NCI-H1417 treated with DMSO at 0.1 percent for 48 hours (cell line): ENCODE data around the gene XRCC1.
"Not testable (repeated sequence)": the region's sequence is repeated elsewhere in the genome, so short reads cannot be mapped to it uniquely, and the experiment has no call there.

Source experiments
- DNase-seq: peaks from one replicate; lab custom pipeline; 2025; lab: John Stamatoyannopoulos, UW

The XRCC1 gene

GRCh38 chr19:43575955-43576878 lies 890 bp upstream of the XRCC1 start:
- DNase-seq = peak; percentile 15

GRCh38 chr19:43574424-43575155 lies 737 bp downstream of the XRCC1 start:
- no peak for DNase-seq

GRCh38 chr19:43572171-43572588 lies 3.1 kb downstream of the XRCC1 start:
- no peak for DNase-seq

GRCh38 chr19:43570174-43570791 lies 5.0 kb downstream of the XRCC1 start:
- peak; percentile 24 for DNase-seq

- DNase-seq = no peak
Observed at GRCh38 chr19:43569657-43570056, 5.7 kb downstream of the XRCC1 start.

GRCh38 chr19:43564800-43565199 lies 10.5 kb downstream of the XRCC1 start:
- no peak for DNase-seq

GRCh38 chr19:43563816-43564457 lies 11.4 kb downstream of the XRCC1 start:
- no peak for DNase-seq

GRCh38 chr19:43562698-43563241 lies 12.6 kb downstream of the XRCC1 start:
- DNase-seq = peak; percentile 12

GRCh38 chr19:43562226-43562697 lies 13.1 kb downstream of the XRCC1 start:
- no peak for DNase-seq

- no peak for DNase-seq
Observed at GRCh38 chr19:43561139-43561970, 14.0 kb downstream of the XRCC1 start.

- DNase-seq = no peak
Observed at GRCh38 chr19:43560687-43561086, 14.6 kb downstream of the XRCC1 start.

GRCh38 chr19:43555185-43555770 lies 20.0 kb downstream of the XRCC1 start:
- peak; percentile 3 for DNase-seq

- DNase-seq = no peak
Observed at GRCh38 chr19:43554317-43554895, 20.9 kb downstream of the XRCC1 start.

GRCh38 chr19:43553656-43554055 lies 21.7 kb downstream of the XRCC1 start:
- no peak for DNase-seq

- no peak for DNase-seq
Observed at GRCh38 chr19:43552616-43553015, 22.7 kb downstream of the XRCC1 start.

GRCh38 chr19:43552198-43552450 lies 23.2 kb downstream of the XRCC1 start:
- DNase-seq = no peak

GRCh38 chr19:43551399-43552197 lies 23.7 kb downstream of the XRCC1 start:
- no peak for DNase-seq

- no peak for DNase-seq
Observed at GRCh38 chr19:43548706-43549105, 26.6 kb downstream of the XRCC1 start.

GRCh38 chr19:43547926-43548325 lies 27.4 kb downstream of the XRCC1 start:
- not testable (repeated sequence) for DNase-seq
